ENCODE data around the gene MPPED2. TPM values are rescaled to one million over a fixed set of nuclear protein-coding genes. Genes with fewer than 3 reads are reported as not detected.

Gene MPPED2
- total and polyA plus RNA-seq, 12 donors, result 2.2 to 15.1 (median 10.4) TPM

GRCh38 chr11:30429550-30429949 lies 156.6 kb downstream of the MPPED2 start:
- 90 to 98% methylated on average over 2 of the region's 2 CpGs for WGBS, 2 donors
- no peak overlapping the region for H3K4me3 ChIP-seq
- H3K27me3 ChIP-seq, result no peaks in the 10 kb centered on the region
- intact Hi-C loops (cut with DNase I), result no loop called here
- H3K36me3 ChIP-seq, result no peaks in the 10 kb centered on the region
- peak overlapping the region in 3 of 10 donors; percentile 3 to 10 (median 5) for H3K27ac ChIP-seq
- no peak for ATAC-seq
- TF ChIP-seq CTCF (IDR thresholded peaks at IDR 0.05), result no peak
- H3K9me3 ChIP-seq, result peaks cover 0 to 6% (median 0%) of the 10 kb centered on the region in 11 donors
- H3K4me1 ChIP-seq, result peaks cover 3 to 46% (median 20%) of the 10 kb centered on the region in 9 donors
- DNase-seq, result no peak

GRCh38 chr11:30426781-30427180 lies 159.4 kb downstream of the MPPED2 start:
- intact Hi-C loops (cut with DNase I), result no loop called here
- no peak for TF ChIP-seq CTCF (IDR thresholded peaks at IDR 0.05)
- Histone ChIP-seq H3K36me3 (no peaks in the 10 kb centered on the region), H3K9me3 (no peaks in the 10 kb centered on the region), H3K27me3 (no peaks in the 10 kb centered on the region), H3K4me1 (peaks cover 0 to 23% (median 16%) of the 10 kb centered on the region in 9 donors), H3K4me3 (no peak overlapping the region), H3K27ac (no peak overlapping the region)
- DNase-seq (no peak), ATAC-seq (peak in 2 of 8 donors; percentile 34 to 35)
- 71 to 74% methylated on average over 5 of the region's 5 CpGs for WGBS, 2 donors

- peak overlapping the region in 2 of 10 donors; percentile 41 to 49 for H3K27ac ChIP-seq
- H3K4me3 ChIP-seq, result no peak overlapping the region
- no peak for TF ChIP-seq CTCF (IDR thresholded peaks at IDR 0.05)
- H3K27me3 ChIP-seq, result no peaks in the 10 kb centered on the region
- H3K4me1 ChIP-seq, result peaks cover 0 to 13% (median 7%) of the 10 kb centered on the region in 9 donors
- DNase-seq, result no peak
- H3K9me3 ChIP-seq, result no peaks in the 10 kb centered on the region
- WGBS, 2 donors, result 47 to 62% methylated on average over 4 of the region's 4 CpGs
- no peaks in the 10 kb centered on the region for H3K36me3 ChIP-seq
- ATAC-seq, result peak in 3 of 8 donors; percentile 16 to 24 (median 17)
- intact Hi-C loops (cut with DNase I), result no loop called here
These were observed 161.3 kb downstream of the MPPED2 start for GRCh38 chr11:30424844-30425243.

GRCh38 chr11:30424321-30424720 lies 161.8 kb downstream of the MPPED2 start:
- Histone ChIP-seq H3K36me3 (no peaks in the 10 kb centered on the region), H3K27me3 (no peaks in the 10 kb centered on the region), H3K4me3 (no peak overlapping the region), H3K27ac (peak overlapping the region in 3 of 10 donors; percentile 22 to 49 (median 41)), H3K4me1 (peaks cover 0 to 10% (median 3%) of the 10 kb centered on the region in 9 donors), H3K9me3 (no peaks in the 10 kb centered on the region)
- ATAC-seq (peak; percentile 63 to 90 (median 82)), DNase-seq (peak in 1 of 2 donors; percentile 38)
- 42 to 68% methylated on average over 10 of the region's 10 CpGs for WGBS, 2 donors
- TF ChIP-seq CTCF (IDR thresholded peaks at IDR 0.05), result no peak
- intact Hi-C loops (cut with DNase I), result no loop called here

All from heart right ventricle (tissue), 16 donors.